Activated naive CD8-positive, alpha-beta T cell treated with anti-CD3 and anti-CD28 coated beads for 36 hours (primary cell): Measurements from ENCODE around the gene TTLL4. TPM values are rescaled to one million over a fixed set of nuclear protein-coding genes. Genes with fewer than 3 reads are reported as not detected.

Experiments used
- total RNA-seq, 2 experiments: library from RNA; stranded (reverse); gene quantifications; one replicate each; pipeline ENCODE4 v1.2.3, GENCODE V29; 2021

The TTLL4 gene
- total RNA-seq, 2 experiments from 2014 or later: 34.2 to 36.7 TPM

Other genes starting within 250 kb of the TTLL4 start
- gene USP37, start 142.5 kb upstream of the TTLL4 start, total RNA-seq: 10 to 100 TPM; 29.7 to 31.2 TPM
- gene CNOT9, start 142.0 kb upstream of the TTLL4 start, total RNA-seq: 100 to 1,000 TPM; 129 to 131 TPM
- under 1 TPM in 1 of 2 experiments, not detected in 1; 0.22 TPM for gene PLCD4, start 102.9 kb upstream of the TTLL4 start, total RNA-seq
- gene ZNF142, start 51.2 kb upstream of the TTLL4 start, total RNA-seq: 10 to 100 TPM; 55.2 to 55.4 TPM
- gene BCS1L, start 51.2 kb upstream of the TTLL4 start, total RNA-seq: 10 to 100 TPM; 90.3 to 96.4 TPM
- gene RNF25, start 38.8 kb upstream of the TTLL4 start, total RNA-seq: 10 to 100 TPM; 27.2 to 29.8 TPM
- 10 to 100 TPM; 11.8 to 15.4 TPM for gene STK36, start 38.7 kb upstream of the TTLL4 start, total RNA-seq
- not detected for gene CYP27A1, start 71.3 kb downstream of the TTLL4 start, total RNA-seq
- not detected for gene PRKAG3, start 121.0 kb downstream of the TTLL4 start, total RNA-seq
- under 1 TPM in 1 of 2 experiments, not detected in 1; 0.21 TPM for gene WNT6, start 149.0 kb downstream of the TTLL4 start, total RNA-seq
- 1 to 10 TPM; 6.8 to 7.1 TPM for gene WNT10A, start 170.0 kb downstream of the TTLL4 start, total RNA-seq
- gene CDK5R2, start 248.8 kb downstream of the TTLL4 start, total RNA-seq: not detected